ENCODE data around the gene NTM. TPM values are rescaled to one million over a fixed set of nuclear protein-coding genes. Genes with fewer than 3 reads are reported as not detected.

Gene NTM
- total and polyA plus RNA-seq, 2 of the 8 experiments (the other 6 are each of a cell fraction or from before 2014, with no cell fraction given): 13.4 to 20.0 TPM

- no peak for TF ChIP-seq KDM1A (IDR thresholded peaks at IDR 0.05; ENCODE audit: borderline replicate concordance, low read length)
- no peak for TF ChIP-seq SIN3A (conservative IDR thresholded peaks at IDR 0.05 in 1 of 2, IDR thresholded peaks at IDR 0.05 in 1 of 2; ENCODE audit: low read depth in 1 of 2, low read length in 2 of 2)
- TF ChIP-seq RAD21 (IDR thresholded peaks at IDR 0.05 in 1 of 2, conservative IDR thresholded peaks at IDR 0.05 in 1 of 2; ENCODE audit: low read depth in 2 of 2, low read length in 2 of 2): no peak
- no peak for TF ChIP-seq GTF2F1 (IDR thresholded peaks at IDR 0.05; ENCODE audit: borderline replicate concordance, low read depth, low read length)
- no peak for TF ChIP-seq JUN (IDR thresholded peaks at IDR 0.05; ENCODE audit: low read depth, low read length)
- TF ChIP-seq CREB1 (IDR thresholded peaks at IDR 0.05): no peak
These were observed 254.1 kb downstream of the NTM start (continued) for GRCh38 chr11:131624531-131624930.
